IMR-90 (cell line): ENCODE results near the gene DCP2. TPM values are rescaled to one million over a fixed set of nuclear protein-coding genes. Genes with fewer than 3 reads are reported as not detected.

Source experiments
- ATAC-seq: fragments of 200-7000 bp; cut with Tn5 transposase; 2 replicates; pipeline ENCODE4 v1.9.1; 2020; ENCODE audit warnings: low read depth, mild to moderate bottlenecking, moderate library complexity
- BruUV-seq: library from RNA; stranded (reverse); fragments of 400-500 nt; replicated peaks from 2 replicates; lab custom pipeline; 2021; lab: Mats Ljungman, UMichigan
- CTCF ChIA-PET: fragments of 300-600 bp; formaldehyde crosslinking; extraction: SDS; loops from one replicate; lab custom pipeline; 2021; ENCODE audit warnings: antibody characterized with exemption; lab: Yijun Ruan, JAX
- POLR2A ChIA-PET: fragments of 300-600 bp; sonication (Branson Sonifier 250); formaldehyde crosslinking; loops from one replicate; lab custom pipeline; 2022; ENCODE audit warnings: antibody characterized with exemption; ENCODE audit not compliant: unreplicated experiment; lab: Charles Lee
- DNase-seq: peaks from one replicate; pipeline ENCODE4 v3.0.0; 2013
- H2AFZ ChIP-seq: replicated peaks from 2 replicates; pipeline ENCODE3; 2013; ENCODE audit warnings: low read length, mild to moderate bottlenecking; ENCODE audit not compliant: poor library complexity
- H2AK5ac ChIP-seq: 2 replicates; pipeline ENCODE4 v1.6.1; 2013; ENCODE audit warnings: low read depth, low read length, inconsistent platforms
- H2AK9ac ChIP-seq: replicated peaks from 2 replicates; pipeline ENCODE3; 2013; ENCODE audit warnings: mild to moderate bottlenecking, low read depth, low read length, moderate library complexity; ENCODE audit not compliant: poor library complexity
- H2BK120ac ChIP-seq: 2 replicates; pipeline ENCODE4 v1.6.1; 2013; ENCODE audit warnings: low read depth, low read length, inconsistent platforms
- H2BK15ac ChIP-seq: 3 replicates; pipeline ENCODE4 v1.6.1; 2013; ENCODE audit warnings: low read depth, low read length, inconsistent platforms
- H2BK20ac ChIP-seq: 2 replicates; pipeline ENCODE4 v1.6.1; 2013; ENCODE audit warnings: low read depth, mild to moderate bottlenecking, inconsistent platforms, low read length, moderate library complexity
- H2BK5ac ChIP-seq: 2 replicates; pipeline ENCODE4 v1.6.1; 2013; ENCODE audit warnings: mild to moderate bottlenecking, low read depth, low read length, inconsistent platforms; ENCODE audit not compliant: poor library complexity, severe bottlenecking
- H3K14ac ChIP-seq: replicated peaks from 2 replicates; pipeline ENCODE4 v1.6.1; 2013; ENCODE audit warnings: low read depth, low read length, inconsistent platforms
- H3K18ac ChIP-seq: 2 replicates; pipeline ENCODE4 v1.6.1; 2013; ENCODE audit warnings: low read depth, low read length, control low read depth
- H3K23ac ChIP-seq: 2 replicates; pipeline ENCODE4 v1.6.1; 2013; ENCODE audit warnings: low read depth, low read length, inconsistent platforms
- H3K27ac ChIP-seq: 2 replicates; pipeline ENCODE4 v1.5.1; 2013; ENCODE audit warnings: mild to moderate bottlenecking, control low read depth, low read length; ENCODE audit not compliant: insufficient read depth
- H3K27me3 ChIP-seq: 2 replicates; pipeline ENCODE4 v1.6.1; 2013; ENCODE audit warnings: low read length; ENCODE audit not compliant: control insufficient read depth, insufficient read depth
- H3K36me3 ChIP-seq: 2 replicates; pipeline ENCODE4 v1.6.1; 2013; ENCODE audit warnings: low read length, mixed read lengths; ENCODE audit not compliant: control insufficient read depth, insufficient read depth
- H3K4ac ChIP-seq: 2 replicates; pipeline ENCODE4 v1.6.1; 2013; ENCODE audit warnings: low read depth, low read length, inconsistent platforms
- H3K4me1 ChIP-seq: 2 replicates; pipeline ENCODE4 v1.6.1; 2013; ENCODE audit warnings: low read length, mixed read lengths; ENCODE audit not compliant: control insufficient read depth, insufficient read depth
- H3K4me2 ChIP-seq: 2 replicates; pipeline ENCODE4 v1.6.1; 2013; ENCODE audit warnings: low read depth, mild to moderate bottlenecking, control low read depth, low read length, moderate library complexity
- H3K4me3 ChIP-seq: 2 replicates; pipeline ENCODE4 v1.5.1; 2013; ENCODE audit warnings: low read depth, mild to moderate bottlenecking, control low read depth, low read length, moderate library complexity; ENCODE audit not compliant: insufficient read depth
- H3K56ac ChIP-seq: 2 replicates; pipeline ENCODE4 v1.6.1; 2013; ENCODE audit warnings: low read length, inconsistent platforms; ENCODE audit not compliant: insufficient read depth; ENCODE audit errors: extremely low read depth
- H3K79me1 ChIP-seq, 2 experiments: 2 replicates each; pipeline ENCODE4 v1.6.1; 2013; ENCODE audit warnings: low read length in 2 of 2, inconsistent platforms in 1 of 2, low read depth in 1 of 2
- H3K9ac ChIP-seq: 2 replicates; pipeline ENCODE4 v1.6.1; 2013; ENCODE audit warnings: low read depth, low read length, control low read depth
- H3K9me1 ChIP-seq: 2 replicates; pipeline ENCODE4 v1.6.1; 2013; ENCODE audit warnings: low read length, inconsistent platforms; ENCODE audit not compliant: insufficient read depth
- H3K9me3 ChIP-seq: 2 replicates; pipeline ENCODE4 v1.6.1; 2013; ENCODE audit warnings: low read length; ENCODE audit not compliant: control insufficient read depth, insufficient read depth
- H4K20me1 ChIP-seq: 2 replicates; pipeline ENCODE4 v1.6.1; 2013; ENCODE audit warnings: low read length, inconsistent platforms; ENCODE audit not compliant: insufficient read depth
- H4K5ac ChIP-seq: 2 replicates; pipeline ENCODE4 v1.6.1; 2013; ENCODE audit warnings: mild to moderate bottlenecking, low read depth, low read length, control low read depth
- H4K8ac ChIP-seq, 2 experiments: 2 replicates each; pipeline ENCODE4 v1.6.1; 2013; ENCODE audit warnings: low read depth in 2 of 2, low read length in 2 of 2, control low read depth in 1 of 2, inconsistent platforms in 1 of 2
- H4K91ac ChIP-seq: 2 replicates; pipeline ENCODE4 v1.6.1; 2013; ENCODE audit warnings: low read depth, low read length, inconsistent platforms; ENCODE audit not compliant: insufficient read depth
- BHLHE40 ChIP-seq: fragments of 150-350 bp; IDR thresholded peaks from 2 replicates; pipeline ENCODE4 v1.6.1; 2016; ENCODE audit warnings: mild to moderate bottlenecking, low read depth, low read length
- CEBPB ChIP-seq: IDR thresholded peaks from 2 replicates; pipeline ENCODE4 v1.6.1; 2012; ENCODE audit warnings: low read depth, low read length, improper control_type of control experiment
- WGBS, 2 experiments: methylation state at CpG; one replicate each; pipeline versions ENCODE4 v1.1.5 to v1.1.7; 2013; ENCODE audit warnings: missing lambda C conversion rate in 2 of 2; ENCODE audit not compliant: insufficient read length in 1 of 2; ENCODE audit errors: extremely low coverage in 2 of 2; 5-methylcytosine and 5-hydroxymethylcytosine counted together
- dilution Hi-C: fragments of 300-500 bp; cut with HindIII; formaldehyde crosslinking; loops from one replicate; pipeline ENCODE4 v1.14.3; 2018; ENCODE audit warnings: low sequenced_read_pairs; ENCODE audit not compliant: unreplicated experiment
- in situ Hi-C: fragments of 300-500 bp; cut with MboI; formaldehyde crosslinking; loops from 3 replicates; pipeline ENCODE4 v1.14.3; 2019; ENCODE audit warnings: low sequenced_read_pairs, inconsistent platforms, mixed read lengths
- intact Hi-C: fragments of 100-400 bp; cut with micrococcal nuclease; formaldehyde crosslinking; loops from 2 replicates; pipeline ENCODE4 v1.10.0; 2022
- polyA plus RNA-seq, 3 experiments: library from polyadenylated mRNA; depleted of rRNA; stranded (reverse); fragments of >200 nt; gene quantifications; 2 replicates each; pipeline ENCODE4 v1.2.3, GENCODE V29; 2012; ENCODE audit warnings: low replicate concordance in 1 of 3
- total RNA-seq: library from RNA; depleted of rRNA; stranded (reverse); fragments of >200 nt; gene quantifications from 2 replicates; pipeline ENCODE4 v1.2.3, GENCODE V29; 2012

Gene DCP2
- total and polyA plus RNA-seq, 2 of the 4 experiments (the other 2 are of a cell fraction) = 6.9 to 18.6 TPM

DNA sequence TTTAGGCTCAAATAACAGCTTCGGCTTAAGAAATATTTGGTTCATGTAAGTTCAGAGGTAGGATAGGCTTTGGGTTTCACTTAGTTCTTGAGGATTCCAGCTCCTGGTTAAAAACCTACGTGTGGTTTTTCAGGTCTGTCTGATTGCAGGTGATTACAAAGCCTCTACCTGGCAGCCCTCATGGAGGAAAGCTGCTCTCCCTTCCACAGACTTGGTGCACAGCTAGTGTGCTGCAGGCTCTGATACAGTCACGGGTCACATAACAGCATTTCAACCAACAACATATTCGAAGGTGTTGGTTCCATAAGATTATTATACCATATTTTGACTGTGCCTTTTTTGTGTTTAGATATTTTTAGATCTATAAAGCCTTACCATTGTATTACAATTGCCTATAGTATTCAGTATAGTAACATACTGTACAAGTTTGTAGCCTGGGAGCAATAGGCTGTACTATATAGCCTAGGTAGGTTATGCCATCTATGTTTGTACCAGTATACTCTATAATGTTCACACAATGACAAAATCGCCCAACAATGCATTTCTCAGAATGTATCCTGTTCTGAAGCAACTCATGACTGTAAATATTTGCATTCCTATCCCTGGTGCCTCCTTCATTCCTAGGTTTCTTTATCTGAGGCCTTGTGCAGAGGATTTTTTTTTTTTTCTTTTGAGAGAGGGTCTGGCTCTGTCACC lies 8.0 kb upstream of the DCP2 start:
- 90% methylated on average over 2 of the region's 5 CpGs; no CpG with 5 or more reads in 1 of the 2 experiments for whole genome bisulfite sequencing, 2 experiments
- intact Hi-C loops (loop anchor here (10.0 kb wide), 1 partner anchor 184 kb away; no protein-coding TSS in a partner anchor), dilution Hi-C loops (no loop called here), in situ Hi-C loops (loop anchor here (25.0 kb wide), 1 partner anchor 406 kb away; no protein-coding TSS in a partner anchor)
- POLR2A ChIA-PET = interaction anchor here (0.8 to 1.3 kb wide), 2 partner anchors 8 to 10 kb away, joined by 3 to 5 read pairs; partner anchors contain the start of gene DCP2
- no peak overlapping the region for H2AFZ ChIP-seq
- peak overlapping the region; percentile 67 for H3K23ac ChIP-seq
- H3K27me3 ChIP-seq = no peaks in the 10 kb centered on the region
- H2AK5ac ChIP-seq = peak overlapping the region; percentile 92; the same call in 1 of the 2 replicates
- no peak overlapping the region for H2AK9ac ChIP-seq
- H3K9me1 ChIP-seq = peaks cover 11% of the 10 kb centered on the region
- peaks cover 4% of the 10 kb centered on the region; the same call in 1 of the 2 replicates for H4K20me1 ChIP-seq
- no peaks in the 10 kb centered on the region for H3K36me3 ChIP-seq
- H3K14ac ChIP-seq = peak overlapping the region; percentile 78; the same call in 1 of the 2 replicates
- H3K4ac ChIP-seq = peak overlapping the region; percentile 95
- no peak overlapping the region for H3K4me3 ChIP-seq
- H3K9me3 ChIP-seq = no peaks in the 10 kb centered on the region
- peak overlapping the region; percentile 89 for H4K5ac ChIP-seq
- peak overlapping the region; percentile 48 for H3K4me2 ChIP-seq
- DNase-seq (peak; percentile 68), ATAC-seq (peak; percentile 71)
- H3K9ac ChIP-seq = peak overlapping the region; percentile 13; the same call in 1 of the 2 replicates
- TF ChIP-seq CEBPB = peak; percentile 79
- TF ChIP-seq BHLHE40 = no peak
- peak overlapping the region; percentile 98 for H2BK120ac ChIP-seq
- CTCF ChIA-PET = interaction anchor here (1.2 kb wide), 1 partner anchor 9 kb away, joined by 3 read pairs; no protein-coding TSS in a partner anchor
- no TSS peak for BruUV-seq
- peak overlapping the region; percentile 60; the same call in 1 of the 2 replicates for H3K56ac ChIP-seq
- peak overlapping the region; percentile 87 for H4K91ac ChIP-seq
- peak overlapping the region; percentile 98 for H3K18ac ChIP-seq
- peak overlapping the region; percentile 87 for H2BK5ac ChIP-seq
- peaks cover 14% of the 10 kb centered on the region for H3K4me1 ChIP-seq
- peak overlapping the region in 1 of 2 experiments; percentile 72; a peak in 1 of 4 replicates for H4K8ac ChIP-seq
- peak overlapping the region; percentile 80 for H3K27ac ChIP-seq
- H2BK20ac ChIP-seq = peak overlapping the region; percentile 97
- H3K79me1 ChIP-seq = peaks cover 0 to 5% of the 10 kb centered on the region in 2 experiments; a peak in 1 of 4 replicates
- H2BK15ac ChIP-seq = peak overlapping the region; percentile 97; the same call in 2 of the 3 replicates
